Activated CD8-positive, alpha-beta T cell treated with anti-CD3 and anti-CD28 coated beads for 36 hours (primary cell): ENCODE results near the gene EGFR. TPM values are rescaled to one million over a fixed set of nuclear protein-coding genes. Genes with fewer than 3 reads are reported as not detected.

ENCODE experiments used
- ATAC-seq: fragments of 200-7000 bp; cut with Tn5 transposase; one replicate; pipeline ENCODE4 v1.10.0; 2021; ENCODE audit warnings: mild to moderate bottlenecking, moderate library complexity
- CTCF ChIA-PET: fragments of 350-600 bp; sonication (Branson Sonifier 250); formaldehyde crosslinking; loops from one replicate; lab custom pipeline; 2021; ENCODE audit warnings: antibody characterized with exemption; lab: Charles Lee
- POLR2A ChIA-PET: fragments of 350-600 bp; sonication (Branson Sonifier 250); formaldehyde crosslinking; loops from one replicate; lab custom pipeline; 2021; ENCODE audit warnings: antibody characterized with exemption; lab: Charles Lee
- DNase-seq: peaks from one replicate; pipeline ENCODE4 v3.0.0-alpha.2; 2020
- H3K27ac Mint-ChIP-seq: one replicate; pipeline ENCODE4 v1.8.0; 2021; ENCODE audit warnings: mild to moderate bottlenecking, mixed read lengths
- H3K27me3 Mint-ChIP-seq: one replicate; pipeline ENCODE4 v1.8.0; 2021; ENCODE audit warnings: mixed read lengths
- H3K36me3 Mint-ChIP-seq: one replicate; pipeline ENCODE4 v1.8.0; 2021; ENCODE audit warnings: low read depth, mixed read lengths
- H3K4me1 Mint-ChIP-seq: one replicate; pipeline ENCODE4 v1.8.0; 2021; ENCODE audit warnings: low read depth, mixed read lengths
- H3K4me3 Mint-ChIP-seq: one replicate; pipeline ENCODE4 v1.8.0; 2021; ENCODE audit warnings: mild to moderate bottlenecking, moderate library complexity, mixed read lengths
- H3K9me3 Mint-ChIP-seq: one replicate; pipeline ENCODE4 v1.8.0; 2021; ENCODE audit warnings: mixed read lengths
- intact Hi-C: fragments of 100-400 bp; cut with micrococcal nuclease; formaldehyde crosslinking; loops from one replicate; pipeline ENCODE4 v1.10.0; 2022
- total RNA-seq, 2 experiments: library from RNA; stranded (reverse); gene quantifications; one replicate each; pipeline ENCODE4 v1.2.3, GENCODE V29; 2021
- TF ChIP-seq, protein P1 (sequence below): fragments of 200-600 bp; IDR thresholded peaks from one replicate; pipeline ENCODE4 v1.8.0; 2022; ENCODE audit warnings: antibody characterized with exemption, mild to moderate bottlenecking

Gene EGFR
- total RNA-seq, 2 experiments from 2014 or later = not detected

DNA sequence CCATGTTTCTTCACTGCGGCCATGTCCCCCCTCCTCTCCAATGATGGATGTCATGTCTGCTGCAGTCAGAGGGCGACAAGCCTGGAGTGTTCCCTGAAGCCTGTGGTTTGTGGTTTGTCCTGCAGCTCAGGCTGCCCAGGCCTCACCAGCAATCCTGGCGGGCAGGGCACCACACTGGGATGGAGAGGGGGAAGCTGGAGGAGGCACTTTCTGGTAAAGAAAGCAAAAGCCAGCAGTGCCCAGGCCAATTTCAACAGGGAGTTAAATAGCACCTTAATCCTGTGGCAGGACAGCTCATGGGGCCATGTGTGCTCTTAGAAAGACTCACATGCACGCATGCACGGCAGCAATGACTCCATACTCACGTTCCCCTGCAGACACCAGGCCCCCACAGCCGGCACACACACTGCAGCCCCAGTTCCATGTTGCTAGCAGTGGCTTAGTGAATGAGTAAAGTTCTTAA lies 158.3 kb downstream of the EGFR start:
- no peak overlapping the region for H3K4me3 Mint-ChIP-seq
- H3K36me3 Mint-ChIP-seq = no peaks in the 10 kb centered on the region
- CTCF ChIA-PET = no interaction called here
- H3K27ac Mint-ChIP-seq = no peak overlapping the region
- intact Hi-C loops = no loop called here
- POLR2A ChIA-PET = no interaction called here
- no peak for ATAC-seq
- no peaks in the 10 kb centered on the region for H3K27me3 Mint-ChIP-seq
- TF ChIP-seq, protein P1, sequence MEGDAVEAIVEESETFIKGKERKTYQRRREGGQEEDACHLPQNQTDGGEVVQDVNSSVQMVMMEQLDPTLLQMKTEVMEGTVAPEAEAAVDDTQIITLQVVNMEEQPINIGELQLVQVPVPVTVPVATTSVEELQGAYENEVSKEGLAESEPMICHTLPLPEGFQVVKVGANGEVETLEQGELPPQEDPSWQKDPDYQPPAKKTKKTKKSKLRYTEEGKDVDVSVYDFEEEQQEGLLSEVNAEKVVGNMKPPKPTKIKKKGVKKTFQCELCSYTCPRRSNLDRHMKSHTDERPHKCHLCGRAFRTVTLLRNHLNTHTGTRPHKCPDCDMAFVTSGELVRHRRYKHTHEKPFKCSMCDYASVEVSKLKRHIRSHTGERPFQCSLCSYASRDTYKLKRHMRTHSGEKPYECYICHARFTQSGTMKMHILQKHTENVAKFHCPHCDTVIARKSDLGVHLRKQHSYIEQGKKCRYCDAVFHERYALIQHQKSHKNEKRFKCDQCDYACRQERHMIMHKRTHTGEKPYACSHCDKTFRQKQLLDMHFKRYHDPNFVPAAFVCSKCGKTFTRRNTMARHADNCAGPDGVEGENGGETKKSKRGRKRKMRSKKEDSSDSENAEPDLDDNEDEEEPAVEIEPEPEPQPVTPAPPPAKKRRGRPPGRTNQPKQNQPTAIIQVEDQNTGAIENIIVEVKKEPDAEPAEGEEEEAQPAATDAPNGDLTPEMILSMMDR = no peak
- DNase-seq = no peak
- no peaks in the 10 kb centered on the region for H3K4me1 Mint-ChIP-seq
- no peaks in the 10 kb centered on the region for H3K9me3 Mint-ChIP-seq

DNA sequence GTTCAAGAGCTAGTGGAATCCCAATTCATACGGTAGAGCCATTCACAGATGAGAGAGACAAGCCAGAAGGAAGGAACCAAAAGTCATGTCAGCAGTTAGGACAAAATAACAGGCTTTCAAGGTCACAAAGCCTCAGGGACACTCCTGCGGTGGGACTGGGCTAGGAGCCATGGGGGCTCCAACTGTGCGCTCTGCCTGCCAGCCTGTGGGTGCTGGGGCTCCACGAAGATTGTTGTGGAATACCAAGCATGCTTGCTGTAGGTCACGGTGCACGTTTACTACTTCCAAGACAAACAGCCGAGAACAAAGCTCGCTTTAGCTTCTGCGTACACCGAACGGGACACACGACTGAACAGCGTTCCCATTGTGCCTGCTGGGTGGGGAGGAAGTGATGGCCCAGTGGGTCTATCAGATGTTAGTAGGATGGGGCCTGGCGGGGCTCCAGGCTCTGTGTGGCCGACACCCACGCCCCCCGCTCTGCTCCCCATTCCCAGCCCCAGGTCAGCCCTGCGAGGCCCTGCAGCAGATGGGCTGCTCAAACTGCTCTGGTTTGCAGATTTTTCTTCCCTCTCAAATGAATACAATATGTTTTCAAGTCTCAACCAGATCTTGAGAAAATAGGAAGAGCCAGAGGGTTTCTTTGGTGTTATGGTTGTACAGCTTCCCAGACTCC lies 158.9 kb downstream of the EGFR start:
- H3K27me3 Mint-ChIP-seq = no peaks in the 10 kb centered on the region
- DNase-seq = no peak
- ATAC-seq = no peak
- POLR2A ChIA-PET = no interaction called here
- CTCF ChIA-PET = no interaction called here
- H3K36me3 Mint-ChIP-seq = no peaks in the 10 kb centered on the region
- TF ChIP-seq, protein P1 = no peak
- no peaks in the 10 kb centered on the region for H3K4me1 Mint-ChIP-seq
- H3K9me3 Mint-ChIP-seq = no peaks in the 10 kb centered on the region
- H3K27ac Mint-ChIP-seq = no peak overlapping the region
- intact Hi-C loops = no loop called here
- no peak overlapping the region for H3K4me3 Mint-ChIP-seq

DNA sequence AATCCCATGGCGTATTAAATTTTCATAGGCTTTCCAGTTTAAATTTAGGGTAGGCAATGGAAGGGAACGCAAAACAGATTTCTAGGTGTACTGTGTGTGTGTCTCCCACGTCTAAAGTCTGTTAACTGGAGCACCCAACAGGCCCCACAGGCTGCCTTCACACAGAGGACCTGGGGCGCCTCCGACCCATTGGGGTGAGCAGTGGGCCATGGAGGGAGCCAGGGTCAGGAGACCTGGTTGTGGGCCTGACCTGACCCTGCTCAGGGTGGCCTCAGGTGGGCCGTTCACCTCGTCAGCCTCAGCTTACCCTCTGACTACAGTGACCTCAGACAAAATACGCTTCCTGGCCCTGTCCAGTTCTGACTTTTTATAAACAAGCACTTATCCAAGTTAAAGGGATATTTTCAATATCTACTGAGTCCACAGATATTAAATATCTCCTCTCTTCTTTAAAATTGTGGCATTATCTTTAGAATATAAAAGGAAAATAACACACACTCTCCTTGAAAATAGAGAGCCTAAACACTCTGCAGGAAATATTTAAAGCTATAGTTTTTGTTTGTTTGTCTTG lies 159.6 kb downstream of the EGFR start:
- no peaks in the 10 kb centered on the region for H3K27me3 Mint-ChIP-seq
- H3K36me3 Mint-ChIP-seq = no peaks in the 10 kb centered on the region
- ChIA-PET POLR2A (no interaction called here), CTCF (no interaction called here)
- DNase-seq = no peak
- H3K27ac Mint-ChIP-seq = no peak overlapping the region
- H3K4me3 Mint-ChIP-seq = no peak overlapping the region
- H3K9me3 Mint-ChIP-seq = no peaks in the 10 kb centered on the region
- intact Hi-C loops = no loop called here
- no peak for ATAC-seq
- H3K4me1 Mint-ChIP-seq = no peaks in the 10 kb centered on the region
- TF ChIP-seq, protein P1 = no peak

DNA sequence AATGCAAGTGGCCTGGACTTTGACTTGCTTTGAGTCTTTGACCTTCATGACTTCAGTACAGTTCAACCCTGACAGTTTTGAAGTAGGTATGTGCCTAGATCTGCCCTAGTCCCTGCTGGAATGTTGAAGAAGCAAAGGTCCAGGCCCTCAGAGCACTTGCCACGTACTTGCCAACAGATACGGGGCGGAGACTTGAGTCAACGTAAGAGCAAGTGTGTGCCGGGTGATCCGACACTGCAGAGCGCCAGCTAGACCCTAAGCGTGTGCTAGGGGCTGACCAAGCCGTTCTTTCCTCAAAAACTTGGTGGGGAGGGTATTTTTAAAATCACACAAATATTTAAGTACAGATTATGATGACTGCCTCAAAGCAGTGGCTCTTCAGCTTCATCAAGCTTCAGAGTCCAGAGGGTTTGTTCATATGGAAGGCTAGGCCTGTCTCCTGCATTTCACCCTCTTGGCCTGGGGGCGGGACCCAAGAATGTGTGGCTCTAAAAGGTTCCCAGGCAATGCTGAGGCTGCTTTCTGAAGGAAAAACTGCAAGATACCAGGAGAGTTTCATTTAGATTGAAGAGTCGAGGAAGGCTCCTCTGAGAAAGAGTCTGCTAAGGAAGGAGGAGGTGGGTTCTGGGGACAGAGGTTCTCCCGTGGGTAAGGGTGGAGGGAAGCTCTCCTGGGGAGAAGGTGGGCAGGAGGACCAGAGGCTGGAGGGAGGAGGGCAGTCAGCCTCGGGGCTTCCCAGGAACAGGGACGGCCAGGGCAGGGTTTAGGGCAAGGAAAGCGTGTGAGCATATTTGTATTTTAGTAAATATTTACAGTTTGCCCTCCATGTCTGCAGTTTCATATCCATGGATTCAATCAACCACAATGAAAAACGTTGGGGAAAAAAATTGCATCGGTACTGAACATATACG lies 160.3 kb downstream of the EGFR start:
- TF ChIP-seq, protein P1 = no peak
- Mint-ChIP-seq H3K4me1 (no peaks in the 10 kb centered on the region), H3K36me3 (no peaks in the 10 kb centered on the region), H3K27ac (no peak overlapping the region), H3K4me3 (no peak overlapping the region), H3K27me3 (no peaks in the 10 kb centered on the region), H3K9me3 (no peaks in the 10 kb centered on the region)
- intact Hi-C loops = no loop called here
- ChIA-PET CTCF (no interaction called here), POLR2A (no interaction called here)
- no peak for ATAC-seq
- DNase-seq = no peak
